ENCODE data around the gene ADAT3.

Gene ADAT3

DNA sequence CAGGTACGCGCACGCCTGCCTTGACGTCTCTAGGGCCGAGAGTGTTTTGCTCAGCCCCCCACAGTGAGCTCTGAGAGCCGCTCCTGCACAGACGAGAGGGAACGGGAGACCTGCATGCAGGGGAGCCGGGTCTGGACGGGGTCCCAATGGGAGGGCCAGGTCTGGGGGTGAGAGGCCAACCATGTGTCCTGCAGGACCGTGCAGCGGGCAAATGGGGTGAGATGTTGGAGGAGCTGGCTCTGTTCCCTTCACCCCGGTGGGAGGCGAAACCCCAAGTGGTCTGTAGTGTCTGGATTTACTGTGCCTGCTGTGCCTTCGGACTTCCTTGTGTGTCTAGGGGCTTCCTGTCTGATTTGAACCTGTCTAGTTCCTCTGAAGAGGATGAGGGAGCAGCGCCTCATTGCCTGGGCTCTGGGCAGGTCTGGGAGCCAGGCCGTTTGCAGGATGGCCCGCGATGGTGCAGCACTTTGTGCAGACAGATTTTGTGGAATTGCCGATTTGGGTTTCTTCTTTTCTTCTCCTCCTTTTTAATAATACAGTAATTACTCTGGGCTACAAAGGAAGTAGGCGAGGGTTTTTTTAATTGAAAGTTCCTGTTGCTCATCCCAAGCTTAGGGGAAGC, 37.8 kb downstream of the ADAT3 start:
- no peak for DNase-seq

DNA sequence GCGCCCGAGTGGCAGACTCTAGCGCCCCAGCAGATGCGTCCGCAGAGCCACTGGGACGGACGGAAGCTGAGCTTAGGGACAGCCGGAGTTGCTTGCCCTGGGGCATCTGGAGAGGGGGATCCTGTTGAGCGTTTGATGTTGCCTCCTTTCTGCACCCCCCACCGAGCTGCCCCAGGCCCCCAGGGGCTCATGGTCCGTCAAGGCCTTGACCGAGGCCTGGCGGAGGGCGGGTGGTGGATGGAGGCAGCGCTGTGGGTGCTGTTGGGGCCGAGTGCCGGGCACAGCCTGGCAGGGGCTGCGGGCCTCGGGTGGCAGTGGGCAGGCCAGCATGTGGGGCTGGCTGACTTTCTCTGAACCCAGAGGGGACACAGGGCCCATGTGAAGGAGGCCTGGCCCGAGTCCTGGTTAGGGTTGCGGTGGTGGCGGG, 38.5 kb downstream of the ADAT3 start:
- DNase-seq: no peak

DNA sequence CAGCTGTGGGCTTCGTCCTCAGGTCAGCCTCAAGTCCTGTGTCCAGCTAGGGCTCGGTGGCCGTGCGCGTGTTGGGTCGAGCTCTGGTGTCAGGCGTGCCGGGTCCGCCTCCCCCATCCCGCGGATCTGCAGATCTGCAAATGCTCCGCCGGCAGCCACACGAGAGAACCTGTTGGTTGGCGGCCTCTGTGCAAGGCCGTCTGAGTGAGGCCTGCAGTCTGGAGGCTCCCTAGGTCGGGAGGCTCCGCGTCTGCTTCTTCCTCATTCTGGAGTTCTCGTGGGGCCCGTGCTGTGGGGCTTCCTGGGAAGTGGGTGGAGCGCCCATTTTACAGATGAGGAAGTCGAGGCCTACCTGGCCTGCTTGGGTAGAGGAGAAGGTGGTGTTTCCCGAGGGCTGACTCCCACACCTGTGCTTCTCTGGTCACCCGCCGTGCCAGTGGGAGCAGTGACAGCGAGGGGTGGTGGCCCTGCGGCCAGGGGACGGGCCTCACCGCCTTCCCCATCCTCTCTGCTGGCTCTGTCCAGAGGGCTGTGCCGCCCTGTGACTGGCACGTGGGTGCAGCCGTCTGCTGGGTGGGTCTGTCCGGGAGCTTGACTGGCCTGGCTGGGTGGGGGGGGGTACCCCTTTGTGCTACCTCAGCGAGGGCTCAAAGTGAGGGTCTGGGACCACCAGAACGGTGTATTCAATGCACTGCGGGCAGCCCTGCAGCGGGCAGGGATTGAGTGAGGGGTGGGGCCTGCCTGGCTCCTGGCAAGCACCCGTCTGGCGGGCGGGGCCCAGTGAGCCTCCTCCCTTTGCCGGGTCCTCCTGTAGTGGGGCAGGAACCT, 39.1 kb downstream of the ADAT3 start:
- DNase-seq: no peak

DNA sequence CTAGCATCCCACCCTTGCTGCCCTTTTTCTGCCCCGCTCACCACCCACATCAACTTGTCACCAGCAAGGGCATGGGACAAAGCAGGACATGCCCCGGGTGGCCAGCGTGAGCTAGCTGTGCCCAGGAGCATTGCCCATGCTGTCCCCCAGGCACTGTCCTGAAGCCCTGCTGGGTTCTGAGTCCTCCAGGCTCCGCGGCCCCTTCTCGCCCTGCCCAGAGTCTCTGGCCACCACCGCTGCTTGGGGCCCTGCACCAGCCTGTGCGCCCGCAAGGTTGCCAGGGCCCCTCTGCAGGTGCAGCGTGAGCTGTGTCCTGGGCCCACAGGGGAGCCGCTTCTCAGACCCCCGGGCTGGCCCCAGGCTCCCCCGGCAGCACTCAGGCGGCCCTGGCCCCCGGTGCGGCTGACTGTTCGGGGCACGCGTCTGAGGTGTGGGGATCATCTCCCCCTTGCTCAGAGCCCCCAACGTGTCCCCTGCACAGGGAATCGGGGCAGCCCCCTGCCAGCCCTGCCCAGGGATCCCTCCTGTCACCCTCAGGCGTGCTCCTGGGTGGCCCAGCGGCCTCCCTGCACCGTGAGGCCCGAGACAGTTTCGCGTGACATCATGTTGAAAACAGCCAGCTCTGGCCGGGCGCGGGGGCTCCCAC, 39.8 kb downstream of the ADAT3 start:
- DNase-seq: no peak

DNA sequence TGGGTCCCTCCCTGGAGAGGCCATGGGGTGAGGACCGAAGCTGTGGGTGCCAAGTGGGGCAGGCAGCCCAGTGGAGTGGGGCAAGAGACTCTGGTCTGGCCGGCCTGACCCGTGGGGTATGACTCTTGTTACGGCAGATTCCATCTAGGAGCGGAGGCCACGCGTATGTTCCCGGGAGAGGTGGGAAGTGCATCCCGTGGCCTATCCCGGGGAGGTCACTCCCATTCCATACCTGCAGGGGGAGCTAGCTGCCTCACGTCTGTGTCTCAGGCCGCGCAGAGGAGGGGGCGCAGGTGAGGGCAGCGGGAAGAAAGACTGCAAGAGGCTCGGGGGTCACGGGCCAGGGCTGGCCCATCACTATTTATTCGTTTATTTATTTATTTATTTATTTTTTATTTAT, 40.7 kb downstream of the ADAT3 start:
- peak; percentile 38 to 39 for DNase-seq

DNA sequence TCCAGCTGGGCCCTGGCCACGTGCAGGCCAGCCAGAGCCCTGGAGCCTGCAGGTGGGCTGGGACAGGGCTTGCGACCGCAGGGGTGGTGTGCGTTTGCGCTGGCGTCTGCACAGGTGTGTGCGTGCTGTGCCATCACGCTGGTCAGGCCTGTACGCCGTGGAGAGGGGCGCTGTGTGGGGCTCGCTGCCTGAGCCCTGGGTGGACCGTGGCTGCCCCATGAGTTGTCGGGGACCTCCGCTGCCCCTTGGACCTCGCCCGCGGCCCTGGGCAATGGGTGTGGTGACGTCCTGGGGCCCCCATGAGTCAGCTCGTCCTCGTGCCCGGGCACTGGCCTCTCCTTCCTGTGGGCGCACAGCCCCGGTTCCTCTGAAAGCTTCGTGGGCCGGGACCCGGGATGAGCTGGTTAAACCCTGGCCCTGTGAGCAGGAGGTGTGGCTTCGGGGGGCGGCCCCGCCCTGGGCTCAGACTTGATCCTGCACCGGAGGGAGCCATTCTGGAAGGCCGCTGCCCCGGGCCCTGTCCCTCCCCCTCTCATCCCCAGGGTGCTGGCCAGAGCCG, 42.5 kb downstream of the ADAT3 start:
- no peak for DNase-seq

DNA sequence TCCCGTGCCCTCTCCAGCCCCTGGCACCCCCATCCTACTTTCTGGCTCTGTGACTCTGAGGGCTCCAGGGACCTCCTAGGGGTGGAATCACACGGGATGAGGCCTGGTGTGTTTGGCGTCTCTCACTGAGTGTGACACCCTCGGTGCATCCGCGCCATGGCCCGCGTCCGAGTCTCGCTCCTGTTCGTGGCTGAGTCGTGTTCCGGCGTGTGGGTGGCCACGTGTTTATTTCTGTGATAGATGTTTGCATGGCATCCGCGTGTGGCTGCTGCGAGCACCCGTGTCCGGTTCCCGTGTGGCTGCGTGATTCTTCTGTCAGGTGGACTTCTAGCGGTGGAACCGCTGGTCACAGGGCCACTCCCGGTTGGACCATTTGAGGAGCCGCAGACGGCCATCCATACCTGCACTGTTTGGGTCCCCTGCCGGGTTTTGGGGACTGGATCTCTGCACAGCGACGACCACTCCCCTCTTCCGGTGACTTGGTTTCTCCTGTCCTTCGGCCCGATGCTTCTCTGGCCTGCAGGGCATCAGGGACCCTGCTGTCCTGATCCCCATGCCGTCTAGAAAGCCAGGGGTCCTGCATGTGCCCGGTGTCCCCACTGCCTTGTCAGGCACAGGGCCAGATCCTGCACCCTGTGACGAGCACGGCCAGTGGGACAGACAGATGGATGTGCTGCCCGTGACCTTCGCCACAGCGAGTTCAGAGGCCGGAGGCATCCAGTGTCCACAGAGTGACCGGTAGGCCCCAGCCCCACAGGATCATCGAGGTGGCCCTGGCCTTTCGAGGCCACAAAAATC, 44.3 kb downstream of the ADAT3 start:
- no peak for DNase-seq

DNA sequence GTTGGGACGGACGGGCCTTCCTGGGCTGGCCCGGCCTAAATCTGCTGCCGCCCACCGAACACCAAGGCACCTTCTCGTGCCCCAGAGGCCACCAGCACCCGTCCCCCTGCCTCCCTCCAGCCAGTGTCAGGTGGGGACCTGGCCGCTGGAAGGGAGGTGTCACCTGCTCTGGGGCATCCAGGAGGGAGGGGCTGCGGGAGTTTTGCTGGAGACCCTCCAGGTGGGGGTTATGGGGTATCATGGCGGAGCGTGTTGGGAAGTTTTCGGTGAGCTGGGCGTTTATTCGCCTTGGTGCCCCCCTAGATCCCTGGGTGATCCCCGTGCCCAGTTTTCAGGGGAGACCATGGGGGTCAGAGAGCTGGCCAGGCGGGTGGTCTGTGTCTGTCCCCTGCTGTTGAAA, 45.4 kb downstream of the ADAT3 start:
- no peak for DNase-seq

DNA sequence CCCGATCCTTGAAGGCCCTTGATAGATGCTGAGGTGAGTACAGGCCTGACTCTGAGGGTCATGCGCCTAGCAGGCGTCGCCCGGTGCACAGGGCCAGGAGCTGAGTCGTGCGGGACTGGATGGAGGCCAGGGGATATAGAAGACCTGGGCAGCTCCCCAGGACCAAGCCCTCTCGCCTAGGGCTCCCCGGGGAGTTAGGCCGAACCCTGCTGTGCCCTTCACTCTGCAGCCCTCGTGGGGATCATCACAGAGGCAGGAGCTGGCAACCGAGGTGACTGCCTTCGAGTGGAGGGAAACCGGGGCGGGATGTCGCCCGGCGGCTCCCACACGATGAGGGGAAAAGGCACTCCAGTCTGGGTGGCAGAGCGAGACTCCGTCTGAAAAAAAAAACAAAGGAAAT, 47.4 kb downstream of the ADAT3 start:
- DNase-seq: no peak

DNA sequence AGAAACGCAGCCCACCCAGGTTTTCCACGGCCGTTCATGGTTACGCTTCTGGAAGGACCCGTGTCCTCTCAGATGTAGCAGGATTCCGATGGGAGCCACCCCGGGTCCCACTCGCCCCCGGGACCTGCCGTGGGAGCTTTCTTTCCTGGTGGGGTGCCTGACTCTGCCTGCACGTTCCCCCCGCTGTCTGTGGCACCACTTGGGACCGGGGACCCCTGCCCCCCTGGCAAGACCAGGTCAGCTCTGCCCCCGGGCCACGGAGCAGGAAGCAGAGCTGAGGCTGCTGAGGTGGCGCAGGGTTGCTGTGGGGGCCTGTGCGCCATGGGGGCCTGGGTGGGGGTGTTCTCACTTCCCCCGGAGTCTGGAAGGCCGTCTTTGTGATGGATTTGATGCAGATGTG, 47.8 kb downstream of the ADAT3 start:
- DNase-seq: no peak

DNA sequence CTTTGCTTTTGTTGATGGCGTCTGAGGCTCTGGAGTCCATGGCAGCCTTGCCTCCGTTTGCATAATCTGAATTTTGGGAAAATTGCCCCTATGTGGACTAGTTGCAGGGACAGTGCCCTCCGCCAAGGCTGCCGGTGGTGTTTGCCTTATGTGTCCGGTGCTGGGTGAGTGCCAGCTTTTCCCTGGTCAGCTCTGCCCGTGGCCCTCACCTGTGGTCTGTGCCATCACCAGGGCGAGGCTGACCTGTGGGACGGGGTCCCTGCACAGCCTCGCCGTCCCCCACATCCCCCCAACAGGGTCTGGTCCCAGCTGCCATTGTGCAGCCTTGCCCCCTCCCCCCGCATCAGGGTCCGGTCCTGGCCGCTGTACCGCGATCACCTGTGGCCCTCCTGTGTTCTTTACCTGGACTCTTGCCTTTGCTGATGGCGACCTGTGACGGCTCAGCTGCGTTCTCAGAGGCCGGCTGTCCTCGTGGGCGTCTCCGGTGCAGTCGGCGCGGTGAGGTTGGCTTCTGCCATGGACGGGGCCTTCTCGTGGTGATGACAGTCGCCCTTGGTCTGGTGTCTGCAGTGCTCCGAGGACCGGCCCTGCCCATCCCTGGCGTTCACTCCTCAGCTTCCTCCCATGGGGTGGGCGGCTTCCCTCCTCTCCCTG, 48.4 kb downstream of the ADAT3 start:
- no peak for DNase-seq

DNA sequence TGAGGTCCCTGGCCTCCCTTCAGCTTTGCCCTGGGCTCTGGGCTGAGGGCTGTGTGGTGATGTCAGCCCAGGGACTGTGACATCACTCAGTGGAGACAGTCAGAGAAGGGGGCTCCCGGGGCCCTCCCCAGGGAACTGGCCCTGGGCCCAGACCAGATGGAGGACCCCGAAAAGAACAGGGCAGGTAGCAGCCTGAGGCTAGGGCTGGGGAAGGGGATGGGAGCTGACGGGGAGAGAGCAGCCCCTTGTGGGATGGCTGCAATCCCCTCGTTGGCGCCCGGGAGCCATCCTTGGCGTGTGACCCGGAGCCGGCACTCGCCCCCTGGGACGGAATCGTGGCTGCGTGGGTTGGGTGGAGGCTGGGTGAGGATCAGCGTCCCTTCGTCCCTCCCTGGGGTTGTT, 49.3 kb downstream of the ADAT3 start:
- DNase-seq: no peak

DNA sequence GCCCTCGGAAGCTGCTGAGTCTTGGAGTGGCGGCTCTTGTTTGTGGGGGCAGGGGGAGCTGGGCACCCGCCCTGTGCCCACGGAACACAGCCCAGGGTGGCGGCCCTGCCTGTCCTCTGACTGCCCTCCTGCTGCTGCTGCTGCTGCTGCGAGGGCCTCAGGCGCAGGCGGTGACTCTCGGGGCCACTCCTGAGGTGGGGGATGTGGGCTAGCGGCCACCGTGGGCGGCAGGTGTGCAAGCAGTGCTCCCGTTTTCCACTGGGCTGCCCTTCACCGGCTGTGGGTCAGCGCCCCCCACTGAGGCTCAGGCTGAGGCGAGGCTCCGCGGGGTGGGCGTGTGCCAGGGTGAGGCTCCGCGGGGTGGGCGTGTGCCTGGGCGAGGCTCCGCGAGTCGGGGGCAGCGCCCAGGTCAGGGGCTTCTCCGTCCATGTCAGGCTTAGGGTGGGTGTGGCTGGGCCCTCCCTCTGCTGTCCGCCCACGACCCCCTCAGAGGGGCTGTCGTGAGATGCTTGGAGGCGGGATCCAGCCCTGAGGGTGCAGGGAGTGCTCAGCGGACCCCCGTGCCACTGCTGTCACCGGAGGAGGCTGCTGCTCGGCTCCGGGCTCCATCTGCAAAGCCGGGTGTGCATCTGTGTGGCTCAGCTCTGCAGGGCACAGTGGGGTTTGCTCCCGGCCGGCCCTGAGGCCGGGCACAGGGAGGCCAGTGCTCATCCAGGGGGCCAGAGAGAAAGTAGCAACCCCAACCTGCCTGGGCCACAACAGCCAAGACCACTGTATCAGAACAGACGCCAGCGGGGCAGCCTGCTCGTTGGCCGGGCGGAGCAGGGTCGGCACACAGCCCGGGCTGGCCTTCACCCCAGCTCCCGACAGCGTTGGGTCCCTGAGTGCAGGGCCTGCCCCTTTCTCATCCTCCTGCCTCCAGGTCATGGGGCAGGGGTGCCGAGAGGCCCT, 50.2 kb downstream of the ADAT3 start:
- no peak for DNase-seq

DNA sequence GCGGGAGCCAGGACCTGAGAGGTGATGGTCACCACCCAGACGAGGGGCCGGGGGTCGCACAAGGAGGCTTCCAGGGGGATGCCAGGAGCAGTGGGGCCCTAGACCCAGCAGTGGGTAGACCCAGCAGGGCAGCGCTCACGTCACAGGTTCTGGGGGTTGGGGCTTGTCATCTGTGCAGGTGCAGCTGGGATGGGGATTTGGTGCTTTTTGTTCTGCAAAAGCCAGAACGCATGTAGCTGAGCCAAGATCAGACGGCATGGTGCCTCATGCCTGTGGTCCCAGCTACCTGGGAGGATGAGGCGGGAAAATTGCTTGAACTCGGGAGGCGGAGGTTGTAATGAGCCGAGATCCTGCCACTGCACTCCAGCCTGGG, 50.9 kb downstream of the ADAT3 start:
- no peak for DNase-seq

DNA sequence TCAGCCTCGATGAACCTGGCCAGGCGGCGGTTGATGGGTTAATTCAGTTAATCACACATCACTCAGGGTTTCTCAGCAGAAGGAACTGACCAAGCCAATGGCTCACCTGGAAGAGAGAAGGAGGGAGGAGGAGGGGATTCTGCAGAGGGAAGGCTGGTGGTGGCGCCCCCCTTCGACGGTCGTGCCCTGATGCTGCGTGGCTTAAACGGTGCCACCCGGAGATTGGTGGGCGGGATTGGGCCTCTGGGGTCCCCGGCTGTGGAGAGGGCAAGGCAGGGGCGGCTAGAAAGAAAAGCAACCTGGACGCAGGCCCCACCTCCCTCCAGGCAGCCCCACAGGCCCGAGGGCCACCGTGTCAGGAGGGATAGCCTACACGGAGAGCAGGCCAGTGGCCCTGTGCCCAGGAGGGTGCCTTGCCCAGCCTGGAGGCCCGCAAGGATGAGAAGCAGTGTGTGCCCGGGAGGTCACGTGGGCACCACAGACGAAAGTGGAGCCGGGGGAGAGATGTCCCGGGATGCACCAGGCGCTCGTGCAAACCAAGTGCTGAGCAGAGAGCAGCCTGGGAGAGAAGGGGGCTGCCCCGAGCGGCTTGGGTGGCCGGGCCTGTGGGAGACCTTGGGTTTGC, 51.8 kb downstream of the ADAT3 start:
- DNase-seq: no peak

DNA sequence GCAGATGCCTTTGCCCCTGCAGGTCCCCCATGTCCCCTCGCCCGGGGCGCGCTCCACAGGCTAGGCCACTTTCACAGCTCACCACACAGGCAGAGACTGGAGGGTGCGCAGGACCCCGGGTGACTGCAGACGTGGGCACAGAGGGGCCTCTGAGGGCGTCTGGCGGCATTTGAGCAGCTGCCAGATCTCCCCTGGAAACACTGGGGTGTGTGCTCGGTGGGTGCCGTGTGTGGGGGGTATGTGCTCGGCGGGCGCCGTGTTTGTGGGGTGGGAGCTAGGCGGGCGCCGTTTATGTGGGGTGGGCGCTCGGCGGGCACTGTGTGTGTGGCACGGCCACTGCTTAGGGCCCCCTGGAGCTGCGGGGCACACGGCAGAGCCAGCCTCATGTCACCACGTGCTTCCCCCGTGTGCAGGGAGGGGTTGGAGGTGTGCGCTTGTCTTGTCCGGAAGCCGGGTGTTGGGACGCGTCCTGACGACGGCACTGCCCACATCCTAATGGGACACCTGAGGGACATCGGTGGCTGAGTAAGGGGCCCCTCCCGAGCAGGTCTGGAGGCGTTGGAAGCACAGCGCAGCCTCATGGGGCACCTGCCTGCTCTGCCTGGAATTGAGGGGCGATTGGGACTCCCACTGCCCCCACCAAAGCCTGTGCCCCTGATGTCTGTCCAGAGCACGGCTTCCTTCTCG, 52.5 kb downstream of the ADAT3 start:
- DNase-seq: no peak

DNA sequence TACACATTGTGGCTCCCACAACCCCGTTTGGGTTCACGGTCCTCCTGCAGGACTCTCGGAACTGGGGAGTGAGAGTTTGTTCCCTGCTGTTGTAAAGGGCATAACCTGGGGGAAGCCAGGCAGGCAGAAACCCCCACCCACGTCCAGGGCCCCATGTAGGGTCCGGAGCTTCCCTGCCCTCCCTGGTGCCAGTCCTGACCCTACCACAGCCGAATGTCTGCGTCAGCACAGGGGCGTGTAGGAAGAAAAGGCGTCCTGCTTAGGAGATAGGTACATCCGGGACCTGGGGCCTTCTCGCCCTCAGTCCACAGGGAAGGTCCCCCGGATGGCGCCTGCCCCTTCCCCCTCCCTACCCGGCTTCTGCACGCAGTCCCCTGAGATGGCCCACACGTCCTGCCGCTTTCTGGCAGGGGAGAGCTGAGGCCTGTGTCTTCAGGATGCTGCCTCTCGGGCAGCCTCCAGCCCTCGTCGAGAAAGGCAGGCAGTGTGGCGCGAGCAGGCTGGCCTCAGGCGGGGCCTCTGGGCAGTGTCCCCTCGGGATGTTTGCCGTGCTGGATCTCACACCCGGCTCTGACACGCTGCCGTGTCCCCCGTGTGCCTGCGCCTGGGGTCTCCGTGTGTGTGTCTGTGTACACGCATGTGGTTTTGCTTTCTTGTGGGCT, 54.9 kb downstream of the ADAT3 start:
- no peak for DNase-seq

DNA sequence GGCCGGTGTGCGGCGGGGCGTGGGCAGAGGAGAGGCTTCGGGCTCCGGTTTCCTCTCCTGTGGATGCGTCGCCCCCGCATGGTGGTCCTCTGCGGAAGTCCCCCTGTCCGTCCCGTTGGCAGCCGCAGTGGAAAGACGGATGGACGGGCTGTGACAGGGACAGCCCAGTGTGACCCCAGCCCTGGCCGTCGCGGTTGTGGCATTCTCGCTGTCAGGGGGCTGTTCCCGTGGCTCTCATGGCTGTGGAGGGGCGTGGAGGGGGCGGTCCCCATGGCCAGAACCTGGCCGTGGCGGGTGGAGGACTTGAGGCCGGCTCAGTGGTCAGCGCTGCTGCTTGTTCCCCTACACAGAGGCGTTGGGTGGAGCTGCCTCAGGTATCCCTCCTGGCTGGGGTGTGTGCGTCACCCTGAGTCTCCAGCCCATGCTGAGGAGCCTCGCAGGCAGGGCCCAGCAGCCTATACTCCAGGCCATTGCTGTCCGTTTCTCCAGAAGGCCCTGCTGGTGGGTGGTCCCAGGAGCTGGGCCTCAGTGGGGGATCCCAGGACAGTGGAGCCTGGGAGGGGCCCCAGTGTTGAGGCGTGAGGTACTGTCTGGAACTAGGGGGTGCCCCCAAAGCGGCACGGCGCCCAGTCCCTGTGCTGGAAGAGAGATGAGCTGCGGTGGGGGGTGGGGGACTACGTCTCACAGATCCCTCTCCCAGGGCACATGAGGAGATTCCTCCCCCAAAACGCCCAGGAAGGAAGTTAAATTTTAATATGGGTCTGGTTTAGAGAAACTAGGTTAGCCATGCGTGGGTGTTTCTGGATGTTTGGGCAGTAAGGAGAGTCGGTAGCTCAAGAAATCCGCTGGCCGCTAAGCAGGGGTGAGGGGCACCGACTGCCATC, 56.0 kb downstream of the ADAT3 start:
- no peak for DNase-seq

DNA sequence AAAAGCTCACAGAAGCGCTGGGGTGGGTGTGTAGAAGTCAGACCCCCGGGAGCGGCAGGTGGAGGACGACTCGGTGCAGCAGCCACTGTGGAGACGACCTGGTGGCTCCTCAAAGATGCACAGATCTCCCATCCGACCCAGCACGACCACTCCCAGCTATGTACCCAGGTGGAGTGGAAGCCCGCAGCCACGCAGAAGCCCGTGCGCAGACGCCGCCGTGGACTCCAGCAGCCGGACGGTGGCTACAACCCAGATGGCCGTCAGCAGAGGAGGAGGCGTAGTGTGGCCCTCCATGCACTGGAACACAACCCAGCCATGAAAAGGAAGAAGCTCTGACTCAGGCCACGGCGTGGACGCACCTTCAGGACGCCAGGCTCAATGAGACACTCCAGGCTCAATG, 57.5 kb downstream of the ADAT3 start:
- DNase-seq: no peak

Data from activated CD4-positive, alpha-beta T cell treated with anti-CD3 and anti-CD28 coated beads, Interleukin-2, amount 50 U/mL, for 48 hours (primary cell).